ENCODE results near the gene CCDC9B.

DNA sequence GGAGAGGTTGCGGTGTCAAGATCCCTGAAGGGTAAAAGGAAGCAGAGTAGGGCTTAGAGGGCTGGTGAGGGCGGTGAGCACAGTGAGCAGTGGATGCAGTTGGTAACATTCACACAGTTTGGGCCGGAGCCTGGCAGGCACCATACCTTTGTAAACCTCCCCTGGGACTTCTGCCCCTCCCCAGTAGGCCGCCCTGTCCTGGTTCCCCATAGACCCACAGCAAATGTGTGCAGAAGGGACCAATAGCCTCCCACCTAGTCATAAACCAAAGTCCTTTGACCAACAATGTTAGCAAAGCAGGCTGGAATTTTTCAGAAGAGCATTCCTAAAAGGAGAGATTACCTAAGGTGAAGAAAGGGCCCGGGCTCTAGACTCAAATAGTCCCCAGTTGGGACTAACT, 8.4 kb upstream of the CCDC9B start:
- no peak for TF ChIP-seq EZH2 (IDR thresholded peaks at IDR 0.05; ENCODE audit: insufficient read depth, poor library complexity, severe bottlenecking)
- TF ChIP-seq EZH2phosphoT487 (IDR thresholded peaks at IDR 0.05; ENCODE audit: insufficient read depth, low read depth) = no peak

All from GM23248 (cell line).